Activated CD8-positive, alpha-beta memory T cell treated with anti-CD3 and anti-CD28 coated beads for 4 hours (primary cell): Measurements from ENCODE around the gene COL26A1.

Experiments
- DNase-seq, 2 donors: peaks; one replicate each; pipeline ENCODE4 v3.0.0-alpha.2; 2020; ENCODE audit warnings: low read depth in 2 of 2

COL26A1 gene

GRCh38 chr7:101575168-101575567, 212.5 kb downstream of the COL26A1 start:
- DNase-seq = no peak

GRCh38 chr7:101575721-101576120, 213.0 kb downstream of the COL26A1 start:
- DNase-seq = no peak

DNA sequence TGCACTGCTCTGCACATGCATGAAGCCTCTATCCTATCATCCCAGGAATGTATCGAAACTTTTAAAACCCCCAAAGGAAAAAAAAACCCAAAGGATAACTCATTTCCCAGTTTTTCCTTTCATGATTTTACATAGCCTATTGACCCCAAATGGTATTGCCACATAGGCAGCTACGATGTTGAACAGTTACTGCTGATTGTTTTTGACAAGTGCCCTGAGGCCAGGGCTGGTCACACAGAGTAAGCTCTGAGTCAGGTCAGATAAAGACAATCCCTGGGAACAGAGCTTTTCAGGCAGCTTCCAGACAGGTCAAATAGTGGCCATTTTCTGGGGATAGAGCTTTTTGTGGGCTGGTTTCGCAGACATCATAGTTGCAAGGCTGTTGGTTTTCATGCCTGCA, 214.3 kb downstream of the COL26A1 start:
- DNase-seq = no peak

- DNase-seq = no peak
These were observed 215.9 kb downstream of the COL26A1 start for GRCh38 chr7:101578552-101578951.

GRCh38 chr7:101580596-101580995, 217.9 kb downstream of the COL26A1 start:
- DNase-seq = no peak

DNA sequence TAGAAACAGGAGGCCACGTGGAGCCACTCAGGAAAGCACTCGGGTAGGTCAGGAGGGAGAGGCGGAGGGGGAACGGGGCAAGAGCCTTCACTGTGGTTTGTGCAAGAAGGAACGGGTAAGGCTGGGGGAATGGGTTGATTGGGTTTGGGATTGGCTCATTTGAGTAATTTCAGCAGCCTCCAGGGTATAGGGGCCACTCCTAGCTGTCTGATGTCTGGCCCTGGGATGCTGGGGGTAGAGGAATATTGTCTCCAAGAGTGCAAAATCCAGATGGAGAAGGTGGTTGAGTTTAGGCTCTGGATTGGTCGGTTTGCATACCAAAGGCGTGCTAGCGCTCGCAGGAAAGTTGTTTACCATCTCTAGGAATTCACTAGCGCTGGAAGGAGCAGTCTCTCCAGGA, 219.2 kb downstream of the COL26A1 start:
- DNase-seq = no peak

- no peak for DNase-seq
These were observed 220.3 kb downstream of the COL26A1 start for GRCh38 chr7:101582971-101583370.

DNA sequence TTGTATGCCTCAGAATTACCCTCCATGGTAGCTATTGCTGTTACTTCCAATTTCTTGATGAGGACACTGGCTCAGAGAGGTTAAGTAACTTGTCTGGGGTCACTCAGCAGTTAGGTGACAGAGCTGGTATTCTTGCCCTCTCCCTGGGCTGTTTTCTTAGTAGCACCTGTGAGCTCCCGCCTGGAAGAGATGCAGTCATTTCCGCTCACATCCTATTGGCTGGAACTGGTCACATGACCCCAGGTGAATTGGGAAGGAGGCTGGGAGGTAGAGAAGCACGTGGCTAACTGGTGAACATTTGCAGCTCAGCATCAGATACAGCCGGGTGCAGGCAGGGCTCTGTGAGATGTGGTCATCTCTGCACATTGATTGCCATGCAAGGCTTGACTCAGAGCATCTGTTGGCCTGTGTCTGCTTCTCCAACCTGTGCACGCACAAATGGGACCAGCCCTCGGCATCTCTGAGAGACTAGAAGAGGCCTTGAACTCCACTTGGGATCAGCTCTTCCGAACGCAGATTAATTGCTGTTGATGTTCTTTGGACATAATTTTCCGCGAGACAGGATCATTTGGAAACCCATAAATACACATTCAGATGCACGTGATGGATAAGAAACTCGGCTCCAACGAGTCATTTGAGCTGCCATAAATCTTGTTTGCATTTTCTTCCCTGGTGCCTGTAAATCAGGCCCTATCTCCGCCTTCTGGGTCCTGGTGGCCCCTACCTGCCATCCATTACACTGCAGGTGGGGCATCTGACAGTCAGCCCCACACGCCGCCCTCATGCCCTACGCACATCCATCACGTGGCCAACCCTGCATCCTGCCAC, 223.6 kb downstream of the COL26A1 start:
- no peak for DNase-seq

DNA sequence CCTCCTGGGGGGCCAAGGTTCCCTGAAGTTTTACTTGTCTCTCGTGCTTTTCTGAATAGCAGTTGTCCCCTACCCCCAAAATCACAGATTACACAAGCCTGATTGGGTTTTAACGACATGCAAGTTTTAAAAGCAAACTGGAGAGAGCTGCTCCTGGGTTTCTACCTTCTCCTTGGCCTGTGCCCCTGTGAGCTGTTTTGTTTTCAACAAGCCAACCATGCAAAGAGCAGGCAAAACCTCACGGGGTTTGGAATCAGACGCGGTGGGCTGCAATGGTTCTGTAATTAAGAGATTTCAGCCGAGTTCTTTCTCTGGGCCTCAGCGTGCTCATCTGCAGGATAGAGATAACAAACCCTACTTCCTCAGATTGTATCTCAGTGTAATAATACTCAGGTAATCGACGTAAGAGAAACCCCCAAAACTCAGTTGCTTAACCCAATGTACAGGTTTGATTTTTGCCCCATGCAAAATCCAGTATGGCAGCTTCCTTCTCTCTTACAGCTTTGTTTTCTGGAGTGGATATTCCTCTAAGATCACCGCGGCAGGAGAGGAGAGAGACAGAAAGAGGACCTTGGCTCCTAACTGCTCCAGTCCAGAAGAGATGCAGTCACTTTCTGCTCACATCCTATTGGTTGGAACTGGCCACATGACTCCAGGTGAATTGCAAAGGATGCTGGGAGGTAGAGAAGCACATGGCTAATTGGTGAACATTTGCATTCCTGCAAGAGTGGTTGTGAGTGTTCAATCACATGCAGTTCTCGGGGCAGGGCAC, 224.4 kb downstream of the COL26A1 start:
- DNase-seq = no peak

GRCh38 chr7:101588131-101588935, 225.7 kb downstream of the COL26A1 start:
- DNase-seq = no peak

GRCh38 chr7:101589052-101589451, 226.4 kb downstream of the COL26A1 start:
- no peak for DNase-seq

- no peak for DNase-seq
These were observed 227.4 kb downstream of the COL26A1 start for GRCh38 chr7:101589976-101590662.

GRCh38 chr7:101590663-101591435, 228.2 kb downstream of the COL26A1 start:
- no peak for DNase-seq

GRCh38 chr7:101591504-101591903, 228.8 kb downstream of the COL26A1 start:
- DNase-seq = no peak

DNA sequence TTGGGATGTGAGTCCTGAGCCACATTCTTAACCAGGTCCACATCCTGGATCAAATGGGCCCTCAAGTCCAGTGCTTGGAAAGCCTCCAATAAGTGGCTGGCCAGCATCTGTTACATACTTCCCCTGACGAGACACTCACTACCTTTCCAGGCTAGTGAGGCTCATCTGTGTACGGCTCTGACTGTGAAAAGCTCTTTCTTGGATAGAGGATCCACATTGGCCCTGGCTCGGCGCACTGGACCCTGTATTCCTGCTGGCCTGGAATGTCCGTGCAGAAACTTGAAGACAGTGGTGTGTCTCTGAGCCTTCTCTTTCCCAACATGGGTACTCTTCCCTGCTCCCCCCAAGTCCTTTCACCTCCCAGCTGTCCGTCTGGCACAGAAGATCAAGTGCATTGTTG, 230.9 kb downstream of the COL26A1 start:
- no peak for DNase-seq

DNA sequence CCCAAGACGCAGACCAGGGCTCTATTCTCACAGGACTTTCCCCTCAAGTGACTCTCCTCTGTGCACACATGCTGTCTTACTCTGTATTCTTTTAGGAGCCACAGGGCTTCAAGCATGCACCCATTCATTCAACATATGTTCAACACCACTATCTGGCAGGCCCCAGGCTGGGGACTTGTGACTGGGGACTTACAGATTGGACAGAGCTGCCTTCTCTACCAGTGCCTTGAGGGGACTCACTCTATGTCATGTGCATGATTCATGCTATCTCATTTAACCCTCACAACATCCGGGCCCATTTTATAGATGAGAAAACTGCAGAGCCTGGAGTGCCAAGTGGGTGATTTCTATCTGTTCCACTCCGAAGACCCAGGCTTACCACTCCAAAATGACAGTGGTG, 232.1 kb downstream of the COL26A1 start:
- DNase-seq = no peak

GRCh38 chr7:101595246-101595645, 232.6 kb downstream of the COL26A1 start:
- no peak for DNase-seq

DNA sequence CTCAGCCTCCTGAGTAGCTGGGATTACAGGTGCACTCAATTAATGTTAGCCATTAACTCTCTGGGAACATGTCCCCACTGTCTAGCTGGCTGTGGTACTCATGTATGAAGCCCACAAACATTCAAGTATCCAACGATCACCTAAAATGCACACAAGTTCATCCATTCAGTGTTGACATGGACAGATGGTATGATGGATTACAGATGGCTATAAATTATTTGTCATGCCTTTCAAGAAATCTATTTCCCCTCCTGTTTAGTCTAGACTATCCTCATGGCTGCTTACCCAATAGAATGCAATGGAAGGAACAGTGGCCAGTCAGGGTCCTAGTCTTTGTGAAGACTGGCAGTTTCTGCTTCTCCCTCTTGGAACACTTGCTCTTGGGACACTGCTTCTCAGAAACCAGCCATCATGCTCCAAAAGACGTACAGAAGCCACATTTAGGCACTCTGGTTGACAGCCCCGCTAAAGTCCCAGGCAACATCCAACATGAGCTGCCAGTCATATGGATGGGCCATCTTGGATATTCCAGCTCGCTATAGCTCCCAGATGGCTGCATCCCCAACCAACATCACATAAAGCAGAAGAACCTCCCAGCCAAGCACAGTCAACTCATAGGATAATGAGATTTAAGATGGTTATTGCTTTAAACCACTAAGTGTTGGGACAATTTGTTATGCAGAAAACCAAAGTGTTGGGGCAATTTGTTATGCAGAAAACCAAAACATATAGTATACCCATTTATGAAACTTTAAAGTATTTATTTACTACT, 233.3 kb downstream of the COL26A1 start:
- no peak for DNase-seq

- DNase-seq = no peak
These were observed 234.2 kb downstream of the COL26A1 start for GRCh38 chr7:101596898-101597297.

DNA sequence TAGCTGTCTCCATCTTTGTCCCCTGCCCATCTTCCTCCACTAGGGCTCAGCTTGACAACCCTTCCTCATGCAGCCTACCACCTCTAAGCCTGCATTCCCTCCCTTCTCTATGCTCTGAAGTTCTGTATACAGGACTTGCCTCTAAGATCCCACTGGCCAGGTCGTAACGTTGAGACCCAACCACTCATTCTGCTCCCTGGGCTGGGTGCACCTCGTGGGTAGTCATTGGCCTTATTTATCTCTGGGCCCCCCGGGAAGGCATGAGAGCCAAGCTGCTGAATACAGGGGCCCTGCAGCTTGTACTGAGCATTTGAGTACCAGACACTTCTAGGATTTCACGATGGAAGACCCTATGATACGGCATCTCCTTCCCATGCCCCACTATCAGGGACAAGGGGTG, 235.3 kb downstream of the COL26A1 start:
- DNase-seq = no peak
